Measurements from ENCODE around the gene ERMAP. TPM values are rescaled to one million over a fixed set of nuclear protein-coding genes. Genes with fewer than 3 reads are reported as not detected.
"Not testable (repeated sequence)": the region's sequence is repeated elsewhere in the genome, so short reads cannot be mapped to it uniquely, and the experiment has no call there.

ERMAP gene
- total RNA-seq, 1 experiment from 2014 or later = 5.4 TPM

- DNase-seq (ENCODE audit: low spot score) = no peak
Observed at GRCh38 chr1:42844592-42845140, 27.7 kb downstream of the ERMAP start.

- DNase-seq (ENCODE audit: low spot score) = no peak
Observed at GRCh38 chr1:42845193-42845592, 28.3 kb downstream of the ERMAP start.

- no peak for DNase-seq (ENCODE audit: low spot score)
Observed at GRCh38 chr1:42845866-42846256, 28.9 kb downstream of the ERMAP start.

DNA sequence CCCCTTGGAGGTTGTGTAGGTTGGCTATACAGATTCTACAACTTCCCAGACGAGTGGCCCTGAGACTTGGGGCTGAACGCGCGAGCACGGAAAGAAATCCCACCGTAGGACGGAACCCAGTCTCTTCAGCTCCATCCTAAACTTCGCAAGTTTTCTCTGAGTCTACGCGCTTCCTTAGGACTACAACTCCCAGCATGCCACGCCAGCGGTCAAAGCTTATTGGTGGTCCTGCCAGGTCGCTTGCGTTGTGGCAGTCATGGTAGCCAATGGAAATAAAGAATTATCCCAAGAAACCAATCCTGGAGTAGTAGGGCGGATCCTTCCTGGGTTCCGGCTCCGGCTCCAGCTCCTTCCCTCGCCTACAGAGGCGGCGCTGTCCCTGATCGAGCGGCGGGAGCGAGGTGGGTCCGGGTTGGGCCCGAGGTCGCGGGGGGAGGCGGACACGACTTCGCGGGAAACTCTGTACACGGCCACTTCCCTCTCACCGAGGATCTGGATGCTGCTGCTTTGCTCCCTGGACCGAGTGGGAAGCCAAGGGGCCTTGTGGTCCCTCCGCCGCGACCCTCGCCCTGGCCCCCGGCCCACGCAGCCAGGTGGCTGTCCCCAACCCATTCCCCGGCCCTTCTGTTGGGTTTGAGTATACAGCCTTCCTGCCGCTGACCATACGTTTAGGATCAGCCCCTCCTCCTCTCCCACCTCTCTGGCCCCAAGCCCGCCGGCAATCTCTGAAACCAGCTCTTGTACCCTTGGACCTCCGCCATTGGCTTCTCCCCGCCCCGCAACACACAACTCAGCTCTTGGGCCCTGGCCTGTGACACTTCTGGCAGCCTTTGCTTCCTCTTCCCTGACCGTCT, 29.6 kb downstream of the ERMAP start, which contains the start of gene ZNF691:
Gene ZNF691, plus strand, starts transcription at position 357 of the 854 bp plus-strand sequence. CDS start 3,046 bp downstream, outside the sequence.
- peak; percentile 96 for DNase-seq (ENCODE audit: low spot score)

DNA sequence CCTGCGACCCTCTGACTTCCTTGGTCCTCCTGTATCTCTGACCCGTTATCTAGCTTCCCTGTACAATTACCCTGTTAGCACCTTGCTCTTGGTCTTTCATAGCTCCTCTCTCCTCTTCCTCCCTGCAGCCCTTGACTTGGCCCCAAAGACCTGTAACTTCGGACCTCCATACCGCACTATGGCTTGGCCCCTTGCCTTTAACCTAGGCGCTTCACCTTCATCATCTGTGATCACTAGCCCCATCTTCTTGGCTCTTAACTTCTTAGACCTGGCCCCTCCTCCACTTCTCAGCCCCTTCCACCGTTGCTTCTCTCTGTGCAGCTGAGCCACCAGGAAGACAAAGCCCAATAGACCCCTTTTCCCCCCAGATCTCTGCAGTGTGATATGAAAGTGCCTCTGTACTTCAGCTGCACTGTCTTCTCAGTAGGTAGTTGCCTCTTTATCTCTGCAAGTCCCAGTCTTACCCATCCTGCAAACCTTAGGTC, 30.2 kb downstream of the ERMAP start:
- DNase-seq (ENCODE audit: low spot score) = no peak

DNA sequence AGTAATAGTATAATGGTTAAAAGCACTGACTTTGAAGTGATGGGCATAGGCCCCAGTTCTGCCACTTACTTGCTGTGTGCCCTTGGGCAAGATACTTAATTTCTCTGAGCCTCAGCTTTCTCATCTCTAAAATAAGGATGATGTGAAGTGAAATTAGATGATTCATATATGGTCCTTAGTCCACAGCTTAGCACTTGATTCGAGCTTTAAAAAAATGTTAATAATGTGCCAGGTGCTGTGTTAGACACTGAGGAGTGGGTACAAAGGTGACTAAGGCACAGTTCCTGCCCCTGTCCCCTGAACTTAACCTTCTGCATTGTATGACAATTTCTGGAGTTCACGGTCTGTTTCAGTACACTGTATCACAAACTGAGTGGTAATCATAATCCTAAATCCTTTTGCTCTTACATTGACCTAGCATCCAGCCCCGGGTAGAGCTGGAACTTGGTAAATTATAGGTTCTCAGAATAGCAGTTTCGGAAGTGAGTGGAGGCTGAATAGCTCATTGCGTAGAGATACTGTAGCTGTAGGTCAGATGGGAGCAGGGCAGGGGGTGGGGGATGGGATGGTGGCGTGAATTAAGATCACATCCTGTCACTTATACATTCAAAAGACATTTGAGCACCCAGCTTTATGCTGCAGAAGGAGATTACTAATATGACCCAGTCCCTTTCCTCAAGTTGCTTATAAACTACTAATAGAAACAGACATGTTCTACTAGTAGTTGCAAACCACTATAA, 31.0 kb downstream of the ERMAP start:
- no peak for DNase-seq (ENCODE audit: low spot score)

GRCh38 chr1:42848823-42849537, 32.1 kb downstream of the ERMAP start:
- DNase-seq (ENCODE audit: low spot score) = no peak

GRCh38 chr1:42849944-42850343, 33.0 kb downstream of the ERMAP start:
- no peak for DNase-seq (ENCODE audit: low spot score)

- DNase-seq (ENCODE audit: low spot score) = no peak
Observed at GRCh38 chr1:42851420-42851819, 34.5 kb downstream of the ERMAP start.

GRCh38 chr1:42851960-42852607, 35.2 kb downstream of the ERMAP start:
- DNase-seq (ENCODE audit: low spot score) = no peak

DNA sequence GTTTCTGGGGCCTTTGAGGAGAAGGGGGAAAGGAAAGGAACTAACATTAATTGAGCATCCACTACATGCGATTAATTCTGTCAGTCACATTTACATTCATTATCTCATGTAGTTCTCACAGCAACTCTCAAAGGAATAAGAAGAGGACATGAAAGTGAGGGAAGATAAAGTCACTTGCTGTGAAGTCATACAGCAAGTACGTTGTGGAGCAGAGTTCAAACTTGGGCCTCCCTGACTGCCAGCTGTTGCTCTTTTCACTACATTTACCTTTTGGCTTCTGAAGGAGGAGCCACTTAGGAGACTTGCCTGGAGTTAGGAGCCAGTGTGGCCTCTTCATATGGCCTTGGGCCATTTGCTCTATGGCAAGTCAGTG, 35.7 kb downstream of the ERMAP start:
- no peak for DNase-seq (ENCODE audit: low spot score)

DNA sequence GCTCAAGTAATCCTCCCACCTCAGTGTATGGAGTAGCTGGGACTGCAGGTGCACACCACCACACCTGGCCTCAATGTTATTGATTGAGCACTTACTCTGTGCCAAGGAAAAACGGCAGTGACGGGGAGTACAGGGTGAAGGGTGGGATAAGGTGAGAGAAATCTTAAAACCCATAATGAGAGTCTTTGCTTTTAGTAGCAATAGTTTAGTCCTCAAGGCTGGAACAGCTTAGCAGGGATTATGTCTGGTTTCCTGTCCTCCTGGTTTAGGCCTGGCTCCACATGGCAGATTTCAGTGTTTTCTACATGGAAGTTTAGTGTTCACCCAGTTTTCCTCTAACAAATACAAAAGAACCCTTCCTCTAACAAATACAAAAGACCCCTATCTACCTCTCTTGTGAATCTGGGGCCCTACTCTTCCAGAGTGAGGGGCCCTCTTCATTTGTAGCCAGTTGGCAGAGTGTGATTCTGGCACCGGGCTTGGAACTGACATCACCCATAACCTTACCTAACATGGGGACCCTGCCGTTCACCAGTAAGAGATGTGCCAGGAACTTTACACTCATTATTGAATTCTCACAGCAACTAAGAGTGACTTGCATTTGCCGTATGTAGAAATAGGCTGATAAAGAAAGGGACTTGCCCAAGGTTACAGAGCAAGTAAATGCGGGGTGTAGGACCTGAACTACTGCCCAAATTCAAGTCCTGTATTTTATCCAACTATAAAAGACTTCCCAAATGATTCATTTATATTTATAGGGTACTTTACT, 36.4 kb downstream of the ERMAP start:
- no peak for DNase-seq (ENCODE audit: low spot score)

DNA sequence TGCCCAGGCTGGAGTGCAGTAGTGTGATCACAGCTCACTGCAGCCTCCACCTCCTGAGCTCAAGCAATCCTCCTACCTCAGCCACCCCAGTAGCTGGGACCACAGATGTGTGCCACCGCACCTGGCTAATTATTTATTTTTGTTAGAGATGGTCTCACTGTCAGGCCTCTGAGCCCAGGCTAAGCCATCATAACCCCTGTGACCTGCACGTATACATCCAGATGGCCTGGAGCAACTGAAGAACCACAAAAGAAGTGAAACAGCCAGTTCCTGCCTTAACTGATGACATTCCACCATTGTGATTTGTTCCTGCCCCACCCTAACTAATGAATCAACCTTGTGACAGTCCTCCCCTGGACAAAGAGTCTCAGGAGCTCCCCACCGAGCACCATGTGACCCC, 39.6 kb downstream of the ERMAP start:
- DNase-seq (ENCODE audit: low spot score) = not testable (repeated sequence)

DNA sequence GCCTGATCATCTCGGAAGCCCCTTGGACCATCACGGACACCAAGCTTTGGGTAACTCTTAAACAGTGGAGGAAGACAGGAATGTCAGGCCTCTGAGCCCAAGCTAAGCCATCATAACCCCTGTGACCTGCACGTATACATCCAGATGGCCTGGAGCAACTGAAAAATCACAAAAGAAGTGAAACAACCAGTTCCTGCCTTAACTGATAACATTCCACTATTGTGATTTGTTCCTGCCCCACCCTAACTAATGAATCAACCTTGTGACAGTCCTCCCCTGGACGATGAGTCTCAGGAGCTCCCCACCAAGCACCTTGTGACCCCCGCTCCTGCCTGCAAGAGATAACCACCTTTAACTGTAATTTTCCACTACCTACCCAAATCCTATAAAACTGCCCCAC, 42.4 kb downstream of the ERMAP start:
- not testable (repeated sequence) for DNase-seq (ENCODE audit: low spot score)

GRCh38 chr1:42860339-42861013, 43.6 kb downstream of the ERMAP start:
- no peak for DNase-seq (ENCODE audit: low spot score)

DNA sequence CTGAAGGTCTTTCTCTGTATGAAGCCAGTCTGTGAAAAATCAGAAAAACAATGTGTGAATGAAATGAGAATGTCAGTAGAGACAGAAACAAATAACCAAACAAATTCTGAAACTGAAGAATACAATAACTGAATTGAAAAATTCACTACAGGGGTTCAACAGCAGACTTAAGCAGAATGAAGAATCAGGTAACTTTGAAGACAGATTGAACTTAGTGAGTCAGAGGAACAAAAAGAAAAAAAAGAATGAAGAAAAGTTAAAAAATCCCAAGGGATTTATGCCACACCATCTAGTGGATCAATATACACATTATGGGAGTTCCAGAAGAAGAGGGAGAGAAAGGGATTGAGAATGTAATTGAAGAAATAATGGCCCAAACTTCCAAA, 44.1 kb downstream of the ERMAP start:
- no peak for DNase-seq (ENCODE audit: low spot score)

- DNase-seq (ENCODE audit: low spot score) = no peak
Observed at GRCh38 chr1:42866549-42866948, 49.6 kb downstream of the ERMAP start.

DNA sequence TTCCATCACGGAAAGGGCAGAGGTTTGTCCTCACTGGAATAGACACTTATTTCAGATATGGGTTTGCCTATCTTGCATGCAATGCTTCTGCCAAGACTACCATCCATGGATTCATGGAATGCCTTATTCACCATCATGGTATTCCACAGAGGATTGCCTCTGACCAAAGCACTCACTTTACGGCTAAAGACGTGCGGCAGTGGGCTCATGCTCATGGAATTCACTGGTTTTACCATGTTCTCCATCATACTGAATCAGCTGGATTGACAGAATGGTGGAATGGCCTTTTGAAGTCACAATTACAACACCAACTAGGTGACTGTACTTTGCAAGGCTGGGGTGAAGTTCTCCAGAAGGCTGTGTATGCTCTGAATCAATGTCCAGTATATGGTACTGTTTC, 51.5 kb downstream of the ERMAP start:
- DNase-seq (ENCODE audit: low spot score) = not testable (repeated sequence)

GRCh38 chr1:42869254-42869653, 52.3 kb downstream of the ERMAP start:
- not testable (repeated sequence) for DNase-seq (ENCODE audit: low spot score)

GRCh38 chr1:42869751-42870150, 52.8 kb downstream of the ERMAP start:
- DNase-seq (ENCODE audit: low spot score) = not testable (repeated sequence)
